HG02571 (cell line): Measurements from ENCODE around the gene NPHP3.
A peak's percentile ranks its signal among the peaks of the same experiment; 100 is the strongest.

ENCODE experiments used
- ATAC-seq: cut with Tn5 transposase; IDR thresholded peaks from one replicate; pipeline ENCODE4 v1.9.1; 2021; ENCODE audit warnings: mild to moderate bottlenecking, moderate library complexity; ENCODE audit not compliant: unreplicated experiment

Gene NPHP3

DNA sequence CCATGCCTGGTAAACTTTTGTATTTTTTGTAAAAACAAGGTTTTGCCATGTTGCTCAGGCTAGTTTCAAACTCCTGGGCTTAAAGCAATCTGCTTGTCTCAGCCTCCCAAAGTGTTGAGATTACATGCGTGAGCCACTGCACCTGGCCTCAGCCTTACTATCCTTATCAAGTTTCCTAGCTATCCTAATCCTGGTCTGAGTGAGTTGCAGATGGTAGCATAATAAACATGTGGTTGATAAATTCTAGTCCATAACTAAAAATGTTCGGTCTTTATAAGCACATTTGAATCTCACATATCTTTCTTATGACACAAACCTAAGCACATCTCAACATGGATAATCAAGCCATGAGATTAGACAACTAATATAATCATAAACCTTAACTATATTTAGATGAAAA lies 18.5 kb downstream of the NPHP3 start:
- no peak for ATAC-seq

GRCh38 chr3:132695422-132695821 lies 26.8 kb downstream of the NPHP3 start:
- no peak for ATAC-seq

GRCh38 chr3:132694991-132695390 lies 27.2 kb downstream of the NPHP3 start:
- ATAC-seq: no peak

DNA sequence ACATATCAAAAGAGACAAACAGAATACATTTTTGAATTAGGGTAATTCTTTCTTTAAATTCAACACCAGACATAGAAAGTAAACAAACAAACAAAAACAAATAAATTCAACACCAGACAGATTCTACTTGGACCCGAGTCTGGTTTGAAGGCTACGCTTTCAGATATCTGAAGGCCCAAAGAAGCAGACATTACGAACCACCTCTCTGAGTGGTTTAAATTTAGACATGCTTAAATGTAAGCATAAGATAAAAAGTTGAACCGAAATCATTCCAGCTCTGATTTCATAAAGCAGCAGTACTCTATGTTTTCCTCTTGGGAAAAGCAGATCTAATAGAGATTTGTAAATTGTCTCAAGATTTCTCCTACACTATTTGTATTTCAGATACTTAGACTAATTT lies 32.2 kb downstream of the NPHP3 start:
- no peak for ATAC-seq

GRCh38 chr3:132682201-132682600 lies 40.0 kb downstream of the NPHP3 start:
- no peak for ATAC-seq

DNA sequence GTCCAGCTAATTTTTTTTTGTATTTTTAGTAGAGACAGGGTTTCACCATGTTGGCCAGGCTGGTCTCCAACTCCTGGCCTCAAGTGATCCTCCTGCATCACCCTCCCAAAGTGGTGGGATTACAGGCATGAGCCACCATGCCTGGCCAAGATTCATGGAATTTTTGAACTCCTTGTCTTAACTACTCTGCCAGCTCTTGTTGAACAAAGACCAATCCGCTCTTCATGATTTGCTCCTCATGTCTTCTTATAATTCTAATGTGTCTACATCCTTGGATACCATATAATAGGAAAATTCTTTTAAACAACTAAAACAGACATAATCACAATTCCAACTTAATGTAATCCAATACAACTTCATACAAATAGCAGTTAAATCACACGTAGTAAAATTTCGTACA lies 40.8 kb downstream of the NPHP3 start:
- no peak for ATAC-seq

DNA sequence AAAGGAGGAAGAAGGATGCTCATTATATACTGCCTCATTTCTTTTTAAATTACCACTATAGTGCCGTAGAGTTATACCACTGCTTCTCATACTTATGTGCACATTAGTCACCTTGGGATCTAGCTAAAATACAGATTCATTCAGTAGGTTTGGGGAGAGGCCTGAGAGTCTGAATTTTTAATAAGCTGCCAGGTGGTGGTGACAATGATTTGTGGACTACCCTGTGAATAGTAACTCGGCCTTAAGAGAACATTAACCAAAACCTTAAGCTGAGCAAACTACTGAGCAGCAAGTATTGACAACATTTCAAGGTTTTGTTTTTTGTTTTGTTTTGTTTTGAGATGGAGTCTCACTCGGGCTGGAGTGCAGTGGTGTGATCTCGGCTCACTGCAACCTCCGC lies 42.3 kb downstream of the NPHP3 start:
- no peak for ATAC-seq

DNA sequence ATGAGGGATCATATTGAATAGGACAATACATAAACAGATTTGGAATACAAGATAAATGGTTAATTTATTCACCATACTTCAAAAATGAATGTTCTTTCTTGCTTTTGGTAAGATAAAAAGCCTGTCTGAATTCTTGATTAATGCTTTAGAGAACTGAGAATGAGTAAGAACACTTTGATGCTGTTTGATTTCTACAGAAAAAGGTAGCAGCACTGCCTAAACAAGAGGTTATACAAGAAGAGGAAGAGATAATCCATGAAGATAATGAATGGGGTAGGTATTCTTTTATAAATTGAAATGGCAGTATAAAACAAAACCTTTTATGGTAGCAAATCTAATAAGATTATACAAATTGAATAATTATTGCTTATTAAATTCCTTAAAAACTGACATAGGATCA lies 46.8 kb downstream of the NPHP3 start:
- no peak for ATAC-seq

GRCh38 chr3:132669256-132669777 lies 52.9 kb downstream of the NPHP3 start:
- ATAC-seq: no peak

DNA sequence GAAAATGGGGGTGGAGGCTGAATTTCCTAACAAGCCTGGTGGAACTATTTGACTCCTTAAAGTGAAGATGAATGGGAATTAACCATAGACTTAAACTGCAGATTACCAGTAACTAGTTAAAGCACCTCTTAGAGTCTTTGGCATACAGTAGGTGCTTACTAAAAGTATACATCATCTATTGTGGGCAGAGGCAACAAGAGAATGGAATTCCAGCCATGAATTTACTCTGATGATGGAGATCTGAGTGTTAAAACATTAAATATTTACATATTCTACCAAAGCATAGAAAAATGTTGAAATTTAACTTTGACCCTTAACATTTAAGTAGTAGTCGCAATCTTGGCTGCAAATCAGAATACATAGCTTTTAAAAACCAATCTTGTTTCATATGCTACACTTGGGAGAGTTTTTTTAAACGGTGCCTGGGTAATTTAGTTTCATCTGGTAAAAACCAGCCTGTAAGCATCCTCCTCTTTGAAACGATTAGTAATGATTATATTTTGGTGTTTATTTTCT lies 56.9 kb downstream of the NPHP3 start:
- no peak for ATAC-seq

GRCh38 chr3:132662212-132662611 lies 60.0 kb downstream of the NPHP3 start:
- ATAC-seq: no peak

GRCh38 chr3:132661101-132661500 lies 61.1 kb downstream of the NPHP3 start:
- no peak for ATAC-seq

DNA sequence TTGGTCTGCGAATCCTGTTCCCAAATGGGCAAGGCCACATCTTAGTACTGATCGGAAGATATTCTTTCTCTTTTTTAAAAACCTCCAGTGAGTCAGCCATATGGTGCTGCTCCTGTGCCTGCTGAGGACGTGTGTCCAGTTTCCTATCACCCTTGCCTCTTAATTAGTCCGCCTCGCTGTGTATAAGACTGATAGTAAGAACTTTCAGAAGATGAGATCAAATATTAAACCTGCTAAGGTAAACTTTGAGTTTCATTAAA lies 61.5 kb downstream of the NPHP3 start:
- ATAC-seq: peak; percentile 1

DNA sequence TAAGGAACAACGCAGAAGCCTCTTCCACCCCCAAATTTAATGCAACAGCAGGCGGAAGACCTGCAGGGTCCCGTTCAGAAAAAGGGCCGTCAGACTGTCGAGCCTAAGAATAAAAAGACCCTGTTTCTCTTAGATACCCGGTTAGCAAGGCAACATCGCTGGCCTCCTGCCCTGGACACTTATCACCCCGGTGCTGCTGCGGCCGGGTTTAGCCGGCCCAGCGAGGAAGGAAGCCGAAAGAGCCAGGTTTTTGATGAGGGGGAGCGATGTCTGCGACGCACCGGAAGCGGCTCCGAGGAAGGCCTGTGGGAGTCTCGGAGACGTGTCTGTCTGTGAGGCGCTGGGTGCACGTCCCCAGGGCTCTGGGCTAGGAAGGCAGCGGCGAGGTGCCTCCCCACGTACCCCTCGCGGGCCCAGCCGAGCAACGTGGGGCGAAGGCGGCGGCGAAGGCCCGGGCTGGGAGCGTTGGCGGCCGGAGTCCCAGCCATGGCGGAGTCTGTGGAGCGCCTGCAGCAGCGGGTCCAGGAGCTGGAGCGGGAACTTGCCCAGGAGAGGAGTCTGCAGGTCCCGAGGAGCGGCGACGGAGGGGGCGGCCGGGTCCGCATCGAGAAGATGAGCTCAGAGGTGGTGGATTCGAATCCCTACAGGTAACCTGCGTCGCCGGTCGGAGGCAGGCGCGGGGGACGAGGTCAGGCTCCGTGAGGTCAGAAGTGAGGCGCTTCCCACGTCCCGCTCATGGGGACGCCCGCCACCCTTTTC lies 62.0 kb downstream of the NPHP3 start, which contains the start of gene UBA5:
Gene UBA5, plus strand, starts transcription at position 278 of the 759 bp plus-strand sequence. Its CDS starts 209 bp downstream, at position 487.
- ATAC-seq: peak; percentile 76

DNA sequence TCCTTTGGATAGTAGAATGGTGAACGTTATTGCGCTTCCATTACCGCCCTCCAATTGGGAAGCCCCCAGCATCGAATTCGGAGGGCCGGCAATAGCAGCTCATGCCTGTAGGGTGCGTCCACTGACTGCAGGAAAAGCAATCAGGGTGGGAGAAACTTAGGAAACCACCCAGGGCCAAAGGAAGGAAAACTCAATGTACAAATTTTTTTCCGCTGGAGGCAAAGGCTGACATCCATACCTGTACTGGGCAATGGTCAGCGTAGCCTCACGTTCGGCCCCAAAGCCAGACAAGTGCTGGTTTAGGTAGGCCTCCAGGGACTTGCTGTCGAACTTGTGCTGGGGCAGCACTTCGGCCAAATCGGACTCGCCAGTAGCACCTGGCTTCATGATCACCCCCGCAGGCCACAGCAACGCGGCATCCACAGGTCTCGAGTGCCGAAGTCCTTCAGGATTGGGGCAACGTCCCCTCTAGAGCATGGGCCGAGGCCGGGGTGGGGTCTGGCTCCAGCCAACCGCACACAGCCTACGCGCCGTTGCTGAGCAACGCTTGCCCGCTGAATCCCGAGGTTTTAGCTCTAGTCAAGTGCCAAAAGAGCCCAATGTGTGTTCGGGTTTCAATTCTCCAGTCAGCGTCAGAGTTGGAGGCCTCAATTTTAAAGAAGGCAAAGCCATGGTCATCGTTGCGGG lies 62.7 kb downstream of the NPHP3 start, which contains the start of gene ACAD11:
Gene ACAD11, minus strand, starts transcription at position 445 of the 687 bp plus-strand sequence. Its CDS starts 58 bp downstream, at position 387.
- peak; percentile 38 for ATAC-seq

DNA sequence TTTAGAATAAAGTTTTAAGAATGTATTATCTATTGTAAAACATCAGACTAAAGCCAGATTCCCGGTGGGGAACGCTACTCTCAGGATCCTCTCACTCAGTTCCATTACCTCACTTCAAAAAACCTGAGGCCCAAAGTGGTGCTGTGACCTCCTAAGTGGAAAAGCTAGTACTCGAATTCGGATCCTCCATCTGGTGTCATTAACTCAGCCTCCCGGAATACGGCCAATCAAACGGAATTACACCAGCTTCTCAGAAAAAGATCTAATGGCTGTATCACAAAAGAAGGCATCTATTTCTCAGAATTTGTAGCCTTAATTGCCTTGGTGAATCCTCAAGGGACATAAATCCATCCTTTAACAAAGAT lies 63.2 kb downstream of the NPHP3 start:
- no peak for ATAC-seq

GRCh38 chr3:132657869-132658747 lies 64.1 kb downstream of the NPHP3 start:
- ATAC-seq: no peak

DNA sequence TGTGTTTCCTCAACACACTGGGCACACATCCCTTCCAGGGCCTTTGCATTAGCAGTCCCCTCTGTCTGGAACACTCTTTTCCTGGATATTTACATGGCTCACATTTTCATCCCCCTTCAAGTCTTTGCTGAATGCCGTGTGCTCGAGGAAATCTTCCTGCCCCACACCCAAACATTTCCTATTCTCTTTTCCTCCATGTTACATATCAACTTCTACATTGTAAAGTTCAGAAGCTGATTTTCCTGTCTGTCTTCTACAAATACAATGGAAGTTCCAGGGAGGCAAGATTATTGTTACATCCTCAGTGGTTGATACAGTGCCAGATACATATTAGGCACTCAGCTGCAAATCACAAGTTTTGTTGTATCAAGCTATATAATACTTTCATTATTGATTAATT lies 66.7 kb downstream of the NPHP3 start:
- ATAC-seq: no peak

- ATAC-seq: no peak
Observed at GRCh38 chr3:132654721-132655120, 67.5 kb downstream of the NPHP3 start.

DNA sequence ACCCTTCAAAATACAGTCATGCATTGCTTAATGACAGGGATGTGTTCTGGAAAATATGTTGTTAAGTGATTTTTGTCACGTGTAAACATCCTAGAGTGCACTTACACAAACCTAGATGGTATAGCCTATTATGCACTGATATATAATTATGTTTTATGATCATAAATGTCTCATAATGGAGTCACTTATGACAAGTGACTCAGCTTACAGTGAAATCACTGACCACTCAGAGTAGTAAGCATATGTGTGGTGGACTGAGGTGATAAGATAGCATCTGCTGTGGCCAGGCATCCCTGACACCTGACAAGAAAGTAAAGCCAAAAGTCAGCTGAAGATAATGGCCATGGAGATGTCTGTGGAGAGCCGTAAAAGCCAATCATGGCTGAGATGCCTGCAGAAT lies 68.0 kb downstream of the NPHP3 start:
- no peak for ATAC-seq

GRCh38 chr3:132652640-132653270 lies 69.5 kb downstream of the NPHP3 start:
- no peak for ATAC-seq
